LNCAP (cell line): ENCODE measurements around the gene PKIG.

ENCODE experiments used
- TF ChIP-seq, protein P1 (sequence below): fragments of 450-650 bp; IDR thresholded peaks from 2 replicates; pipeline ENCODE4 v1.5.1; 2017; ENCODE audit warnings: mild to moderate bottlenecking

Gene PKIG

GRCh38 chr20:44646641-44647274 is 64.4 kb downstream of the PKIG start:
- TF ChIP-seq, protein P1, sequence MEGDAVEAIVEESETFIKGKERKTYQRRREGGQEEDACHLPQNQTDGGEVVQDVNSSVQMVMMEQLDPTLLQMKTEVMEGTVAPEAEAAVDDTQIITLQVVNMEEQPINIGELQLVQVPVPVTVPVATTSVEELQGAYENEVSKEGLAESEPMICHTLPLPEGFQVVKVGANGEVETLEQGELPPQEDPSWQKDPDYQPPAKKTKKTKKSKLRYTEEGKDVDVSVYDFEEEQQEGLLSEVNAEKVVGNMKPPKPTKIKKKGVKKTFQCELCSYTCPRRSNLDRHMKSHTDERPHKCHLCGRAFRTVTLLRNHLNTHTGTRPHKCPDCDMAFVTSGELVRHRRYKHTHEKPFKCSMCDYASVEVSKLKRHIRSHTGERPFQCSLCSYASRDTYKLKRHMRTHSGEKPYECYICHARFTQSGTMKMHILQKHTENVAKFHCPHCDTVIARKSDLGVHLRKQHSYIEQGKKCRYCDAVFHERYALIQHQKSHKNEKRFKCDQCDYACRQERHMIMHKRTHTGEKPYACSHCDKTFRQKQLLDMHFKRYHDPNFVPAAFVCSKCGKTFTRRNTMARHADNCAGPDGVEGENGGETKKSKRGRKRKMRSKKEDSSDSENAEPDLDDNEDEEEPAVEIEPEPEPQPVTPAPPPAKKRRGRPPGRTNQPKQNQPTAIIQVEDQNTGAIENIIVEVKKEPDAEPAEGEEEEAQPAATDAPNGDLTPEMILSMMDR, result no peak

- TF ChIP-seq, protein P1, result no peak
Measured at GRCh38 chr20:44648068-44648467, 65.7 kb downstream of the PKIG start.

DNA sequence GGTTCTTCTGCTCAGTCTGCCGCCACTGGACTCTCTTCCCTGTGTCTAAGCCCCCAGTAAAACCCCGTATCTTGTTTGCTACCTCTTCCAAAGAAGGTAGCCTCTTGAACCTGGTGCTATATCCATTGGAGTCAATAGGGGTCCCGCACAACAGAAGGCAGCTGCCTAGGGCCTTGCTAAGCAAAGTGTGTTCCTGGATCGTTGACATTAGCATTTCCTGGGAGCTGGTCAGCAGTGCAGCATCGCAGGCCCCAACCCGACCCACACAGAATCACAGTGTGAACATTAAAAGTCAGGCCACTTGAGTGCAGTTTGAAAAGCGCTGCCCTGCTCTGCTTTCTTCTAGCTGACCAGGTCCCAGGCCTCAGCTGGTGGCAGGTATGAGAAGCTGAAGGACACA is 66.2 kb downstream of the PKIG start:
- TF ChIP-seq, protein P1, result no peak

DNA sequence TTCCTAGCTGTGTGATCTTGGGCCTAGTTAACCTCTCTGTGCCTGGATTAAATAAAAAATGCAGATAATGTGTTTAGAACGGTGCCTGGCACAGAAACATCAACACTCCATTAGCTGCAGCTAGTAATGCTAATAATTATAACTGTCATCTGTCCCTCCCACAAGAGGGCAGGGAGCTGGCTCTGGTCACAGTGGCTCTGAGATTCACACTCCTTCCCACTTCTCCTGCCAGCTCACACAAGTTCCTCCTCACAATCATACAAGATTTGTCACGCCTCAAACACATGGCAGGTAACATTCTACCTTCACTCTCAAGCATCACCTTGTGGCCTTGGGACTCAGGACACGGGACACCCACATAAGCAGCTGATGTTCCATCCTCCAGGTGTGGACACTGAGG is 66.7 kb downstream of the PKIG start:
- TF ChIP-seq, protein P1, result no peak

DNA sequence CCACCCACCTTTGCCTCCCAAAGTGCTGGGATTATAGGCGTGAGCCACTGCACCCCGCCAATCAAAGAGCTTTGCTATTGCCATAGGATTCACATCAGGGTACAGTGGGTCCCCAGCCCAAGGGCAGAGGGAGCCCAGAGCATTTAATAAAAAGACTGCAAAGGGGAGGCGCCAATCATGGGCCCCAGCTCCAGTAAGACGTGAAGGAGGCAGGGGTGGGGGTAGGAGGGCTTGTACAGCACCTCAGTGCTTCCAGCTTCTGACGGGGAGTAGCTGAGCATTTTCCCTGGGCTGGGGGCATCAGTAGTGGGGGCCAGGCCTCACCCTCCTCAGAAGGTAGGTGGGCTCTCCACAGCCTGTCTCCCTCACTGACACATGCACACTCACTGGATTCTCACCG is 67.6 kb downstream of the PKIG start:
- TF ChIP-seq, protein P1, result no peak

DNA sequence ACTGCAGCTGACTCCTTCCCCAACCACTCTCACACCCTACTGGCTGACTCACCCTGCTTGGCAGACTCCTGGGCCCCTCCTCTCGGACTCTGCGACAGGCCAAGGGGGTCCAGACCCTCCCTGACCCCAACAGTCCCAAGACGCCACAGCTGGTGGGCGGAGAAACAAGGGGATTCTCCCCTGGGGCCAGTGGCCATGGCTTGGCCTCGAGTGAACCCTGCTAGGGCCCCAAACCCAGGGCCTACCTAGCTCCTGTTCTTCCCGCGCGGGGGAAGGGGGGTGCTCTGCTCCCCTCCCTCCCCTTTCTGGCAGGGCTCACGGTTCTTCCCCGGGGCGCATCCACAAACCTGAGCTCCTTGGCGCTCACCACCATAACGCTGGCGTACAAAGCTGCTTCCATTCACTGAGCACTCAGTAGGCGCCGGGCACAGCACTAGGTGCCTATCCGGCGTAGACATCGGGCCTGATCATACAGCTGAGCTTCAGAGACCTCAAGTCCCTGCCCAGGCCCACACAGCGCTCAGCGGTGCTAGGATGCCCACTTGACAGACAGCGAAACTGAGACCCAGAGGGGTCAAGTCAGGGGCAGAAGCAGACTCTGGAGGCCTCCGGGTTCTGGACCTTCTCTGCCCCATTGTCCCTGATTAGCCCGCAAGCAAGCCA is 68.5 kb downstream of the PKIG start:
- TF ChIP-seq, protein P1, result no peak

DNA sequence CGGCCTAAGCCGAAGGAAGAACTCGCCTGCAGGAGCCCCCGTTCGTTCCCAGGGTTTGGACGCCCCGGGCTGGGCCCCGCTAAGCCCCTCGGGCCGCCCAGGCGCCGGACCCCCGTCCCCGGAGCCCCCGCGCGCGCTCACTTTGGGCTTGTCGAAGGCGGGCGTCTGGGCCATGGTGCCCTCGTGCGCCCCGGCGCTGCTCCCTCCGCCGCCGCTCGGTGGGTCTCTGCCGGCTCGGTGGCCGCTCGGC is 69.0 kb downstream of the PKIG start:
- TF ChIP-seq, protein P1, result no peak
